CMK (cell line): ENCODE data around the gene FRMD1.

Source experiments
- DNase-seq: peaks from one replicate; pipeline ENCODE4 v3.0.0-alpha.2; 2010; ENCODE audit warnings: low read depth

Gene FRMD1

GRCh38 chr6:168025831-168026710, 52.9 kb downstream of the FRMD1 start:
- no peak for DNase-seq

GRCh38 chr6:168024951-168025510, 54.0 kb downstream of the FRMD1 start:
- no peak for DNase-seq

- DNase-seq: no peak
Observed at GRCh38 chr6:168022488-168023321, 56.3 kb downstream of the FRMD1 start.

- no peak for DNase-seq
Observed at GRCh38 chr6:168021581-168021980, 57.4 kb downstream of the FRMD1 start.

DNA sequence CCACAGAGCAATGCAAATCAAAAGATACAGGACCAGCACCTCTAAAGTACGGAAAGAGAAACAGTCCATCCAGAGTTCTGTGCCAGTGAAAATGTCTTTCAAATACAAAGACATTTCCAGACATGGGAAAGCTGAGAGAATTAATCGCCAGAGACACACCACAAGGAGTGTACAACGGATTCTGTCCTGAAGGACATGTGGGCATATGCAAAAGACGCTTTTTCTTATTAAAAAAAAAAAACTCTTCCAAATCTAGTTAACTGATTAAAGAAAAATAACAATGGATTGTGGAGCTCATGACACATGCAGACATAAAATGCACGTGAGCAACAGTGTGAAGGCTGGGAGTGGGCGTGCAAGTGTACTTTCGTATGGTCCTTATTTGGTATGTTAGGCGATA, 58.8 kb downstream of the FRMD1 start:
- no peak for DNase-seq

- DNase-seq: no peak
Observed at GRCh38 chr6:168018664-168019063, 60.3 kb downstream of the FRMD1 start.

- no peak for DNase-seq
Observed at GRCh38 chr6:168017629-168018028, 61.4 kb downstream of the FRMD1 start.

DNA sequence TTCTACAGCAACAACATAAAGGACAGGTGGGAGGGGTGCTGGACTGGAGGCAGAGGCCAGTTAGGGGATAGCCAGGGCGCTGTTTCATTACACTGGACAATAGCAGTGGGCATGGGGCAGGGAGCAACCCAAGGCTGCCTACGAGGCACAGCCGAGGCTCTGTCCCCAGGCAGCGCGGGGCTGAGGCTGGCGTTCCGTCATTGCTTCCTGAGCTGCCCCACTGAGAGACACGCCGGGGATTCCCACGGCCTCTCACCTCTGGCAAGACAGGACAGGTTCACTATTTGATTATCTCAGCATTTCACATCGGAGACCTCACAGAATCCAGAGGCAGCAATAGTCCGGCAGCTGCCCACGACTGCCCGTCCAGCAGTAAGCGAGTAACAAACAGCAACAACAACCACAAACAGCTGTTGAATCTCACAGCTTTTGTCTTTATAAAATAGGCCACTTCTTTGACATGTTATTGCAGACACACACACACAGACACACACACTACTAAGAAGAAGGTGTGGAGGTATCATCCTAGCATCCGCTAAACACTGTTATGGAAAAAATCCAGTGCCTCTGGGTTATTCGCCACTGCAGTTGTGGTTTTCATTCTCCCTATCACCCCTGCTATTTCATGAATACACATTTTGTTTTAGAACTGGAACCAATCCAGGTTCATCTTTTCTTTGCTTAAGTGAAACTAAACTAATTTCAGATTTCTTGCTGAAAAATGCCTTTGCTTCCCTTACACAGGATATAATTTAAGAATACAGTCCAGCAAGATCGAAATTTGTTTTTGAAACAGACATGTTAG, 62.1 kb downstream of the FRMD1 start:
- no peak for DNase-seq

- DNase-seq: no peak
Observed at GRCh38 chr6:168016176-168016620, 62.8 kb downstream of the FRMD1 start.

DNA sequence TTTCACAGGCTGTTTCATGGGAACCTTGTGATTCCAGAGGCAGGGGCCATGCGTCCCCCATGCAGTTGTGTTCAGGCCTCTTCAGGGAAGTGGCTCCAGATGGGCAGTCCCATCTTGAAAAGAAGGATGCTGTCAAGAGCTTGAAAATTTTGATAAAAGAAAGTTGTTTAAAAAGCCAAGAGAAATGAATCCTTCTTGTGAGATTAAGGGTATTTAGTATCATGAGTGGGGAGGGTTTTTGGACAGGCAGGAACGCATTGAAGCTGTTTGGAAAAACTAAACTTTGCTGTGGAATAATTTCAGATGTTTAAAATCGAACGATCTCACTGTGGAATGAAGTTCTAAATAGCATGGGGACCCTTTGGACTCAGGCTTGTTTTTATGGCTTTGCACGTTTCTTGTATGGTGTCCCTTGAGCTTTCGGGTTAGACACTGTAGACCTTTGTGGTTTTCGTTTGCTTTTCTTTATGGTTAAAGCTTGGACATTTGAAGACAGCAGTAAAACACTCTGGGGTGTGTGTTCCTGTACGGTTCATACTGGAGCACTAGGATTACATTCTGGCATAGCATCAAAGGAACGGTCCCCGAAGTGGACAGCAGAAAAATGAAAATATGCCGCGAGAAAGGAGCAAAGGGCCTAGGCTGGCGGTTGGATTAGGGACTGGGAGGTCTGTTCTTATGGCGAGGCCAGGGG, 63.4 kb downstream of the FRMD1 start:
- DNase-seq: no peak

DNA sequence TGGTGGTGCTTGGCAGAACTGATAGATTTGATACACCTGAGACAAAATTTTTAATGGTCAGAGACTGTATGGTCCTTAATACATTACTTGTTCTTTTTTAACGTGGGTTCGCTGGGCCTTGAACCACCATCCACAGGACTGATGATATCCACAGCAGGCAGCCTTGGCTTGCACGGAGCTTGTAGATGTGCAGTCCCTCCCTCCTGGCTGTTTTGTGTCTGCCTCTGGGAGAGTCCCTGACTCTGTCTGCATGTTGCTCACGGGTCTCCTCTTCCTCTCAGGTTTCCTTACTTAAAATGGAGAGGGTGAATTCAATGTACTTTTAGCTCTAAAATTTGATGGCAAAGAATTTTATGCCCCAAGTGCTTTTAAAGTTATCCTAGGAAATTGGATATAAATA, 64.0 kb downstream of the FRMD1 start:
- DNase-seq: no peak

GRCh38 chr6:168014428-168014827, 64.6 kb downstream of the FRMD1 start:
- no peak for DNase-seq

- DNase-seq: no peak
Observed at GRCh38 chr6:168013250-168013915, 65.6 kb downstream of the FRMD1 start.

DNA sequence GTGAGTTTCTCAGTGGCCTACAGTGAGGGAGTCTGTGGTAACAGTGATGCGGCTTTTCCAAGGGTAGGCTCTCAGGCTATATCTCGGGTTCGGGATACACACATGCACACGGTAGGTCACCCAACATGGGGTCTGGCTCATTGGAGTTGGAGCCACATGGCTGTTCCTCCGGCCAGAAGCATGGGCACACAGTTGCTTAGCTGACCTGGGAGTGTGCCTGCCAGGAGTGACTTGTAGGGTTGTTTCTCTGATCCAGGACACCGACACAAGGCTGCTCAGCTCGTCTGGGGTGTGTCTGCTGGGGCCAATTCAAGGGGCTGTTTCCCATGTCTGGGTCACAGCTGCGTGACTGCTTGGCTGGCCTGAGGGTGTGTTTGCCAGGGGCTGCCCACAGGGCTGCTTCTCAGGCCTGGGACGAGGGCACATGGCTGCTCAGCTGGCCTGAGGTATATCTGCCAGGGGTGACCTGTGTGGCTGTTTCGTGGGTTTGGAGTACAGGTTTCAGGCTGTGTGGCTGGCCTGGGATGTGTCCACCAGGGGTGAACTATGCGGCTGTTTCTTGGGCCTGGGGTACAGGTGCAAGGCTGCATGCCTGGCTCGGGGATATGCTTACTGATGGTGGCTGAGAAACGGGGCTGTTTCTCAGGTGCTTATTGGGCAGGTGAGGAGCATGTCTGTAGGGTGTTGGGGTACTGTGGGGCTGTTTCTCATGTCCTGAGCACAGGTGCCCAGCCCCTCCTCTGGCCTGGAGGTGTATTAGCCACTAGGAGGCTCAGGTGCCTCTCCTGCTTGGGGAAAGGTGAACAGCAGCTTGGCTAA, 66.4 kb downstream of the FRMD1 start:
- DNase-seq: no peak

DNA sequence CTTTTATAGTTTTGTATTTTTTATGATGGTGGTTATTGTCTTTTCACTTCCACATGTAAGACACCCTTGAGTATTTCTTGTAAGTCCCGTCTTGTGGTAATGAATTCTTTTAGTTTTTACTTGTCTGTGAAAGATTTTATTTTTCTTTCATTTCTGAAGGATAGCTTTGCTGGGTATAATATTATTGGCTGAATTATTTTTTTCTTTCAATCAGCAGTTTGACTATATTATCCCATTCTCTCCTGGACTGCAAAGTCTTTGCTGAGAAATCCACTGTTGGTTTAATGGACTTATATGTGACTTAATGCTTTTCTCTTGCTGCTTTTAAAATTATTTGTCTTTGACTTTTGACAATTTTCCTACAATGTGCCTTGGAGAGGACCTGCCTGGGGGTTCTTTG, 67.7 kb downstream of the FRMD1 start:
- DNase-seq: no peak

DNA sequence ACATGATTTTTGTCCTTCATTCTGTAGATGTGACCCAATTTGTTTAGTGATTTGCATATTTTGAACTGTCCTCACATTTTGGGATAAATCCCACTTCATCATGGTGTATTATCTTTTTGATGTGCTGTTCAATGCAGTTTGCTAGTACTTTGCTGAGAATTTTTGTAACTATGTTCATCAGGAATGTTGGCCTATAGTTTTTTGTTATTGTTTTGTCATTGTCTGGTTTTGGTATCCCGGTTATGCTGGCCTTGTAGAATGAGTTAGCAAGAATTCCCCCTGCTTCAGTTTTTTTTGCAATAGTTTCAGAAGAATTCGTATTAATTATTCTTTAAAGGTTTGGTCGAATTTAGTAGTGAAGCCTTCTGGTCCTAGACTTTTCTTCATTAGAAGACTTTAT, 69.7 kb downstream of the FRMD1 start:
- no peak for DNase-seq

GRCh38 chr6:168007592-168008338, 71.2 kb downstream of the FRMD1 start:
- no peak for DNase-seq

GRCh38 chr6:168005796-168006195, 73.2 kb downstream of the FRMD1 start:
- no peak for DNase-seq

- no peak for DNase-seq
Observed at GRCh38 chr6:168004945-168005344, 74.1 kb downstream of the FRMD1 start.
